K562 (cell line): ENCODE results near the gene DYNC2I2. TPM values are rescaled to one million over a fixed set of nuclear protein-coding genes. Genes with fewer than 3 reads are reported as not detected.

Experiments
- MAFG ChIP-seq: fragments of 450-650 bp; conservative IDR thresholded peaks from 2 replicates; pipeline ENCODE4 v1.6.1; 2016; ENCODE audit warnings: missing genetic modification characterization, missing compliant biosample characterization
- TGIF2 ChIP-seq: sonication (generic); formaldehyde crosslinking; IDR thresholded peaks from 2 replicates; pipeline ENCODE4 v1.8.1; 2022; ENCODE audit warnings: mild to moderate bottlenecking, missing genetic modification reagents, moderate library complexity
- polyA plus RNA-seq, 8 experiments: library from polyadenylated mRNA; depleted of rRNA in 4 of 8; stranded (reverse) in 5 of 8; unstranded in 3 of 8; fragments of >200 nt; fragmentation: Nextera tagmentation in 2 of 8; fragmentation: Illumina TruSeq in 1 of 8; extraction: Ambion mirVana in 2 of 8; extraction: Trizol in 1 of 8; gene quantifications; 2 replicates each; pipeline versions ENCODE4 v1.2.1 to v1.2.3, GENCODE V29; 2011 to 2014; ENCODE audit warnings: inconsistent platforms in 1 of 8, missing spikeins in 1 of 8
- total RNA-seq, 7 experiments: library from RNA; depleted of rRNA in 6 of 7; stranded (reverse); fragments of >200 nt in 6 of 7; fragmentation: Illumina TruSeq in 2 of 7; extraction: Trizol in 2 of 7; gene quantifications; 2 replicates each; pipeline versions ENCODE4 v1.2.1 to v1.2.3, GENCODE V29; 2011 to 2021; ENCODE audit warnings: low replicate concordance in 1 of 7
- TF ChIP-seq, protein P1 (sequence below), 2 experiments: fragments of 450-650 bp; formaldehyde crosslinking in 1 of 2; IDR thresholded peaks; 2 replicates each; pipeline versions ENCODE4 v1.4.0 to v1.6.1; 2014 to 2020; ENCODE audit warnings: mild to moderate bottlenecking in 2 of 2, borderline replicate concordance in 1 of 2, low read depth in 1 of 2

Gene DYNC2I2
- total and polyA plus RNA-seq, 9 of the 15 experiments (the other 6 are each of a cell fraction or from before 2014, with no cell fraction given) = 1.5 to 249 (median 70.0) TPM

DNA sequence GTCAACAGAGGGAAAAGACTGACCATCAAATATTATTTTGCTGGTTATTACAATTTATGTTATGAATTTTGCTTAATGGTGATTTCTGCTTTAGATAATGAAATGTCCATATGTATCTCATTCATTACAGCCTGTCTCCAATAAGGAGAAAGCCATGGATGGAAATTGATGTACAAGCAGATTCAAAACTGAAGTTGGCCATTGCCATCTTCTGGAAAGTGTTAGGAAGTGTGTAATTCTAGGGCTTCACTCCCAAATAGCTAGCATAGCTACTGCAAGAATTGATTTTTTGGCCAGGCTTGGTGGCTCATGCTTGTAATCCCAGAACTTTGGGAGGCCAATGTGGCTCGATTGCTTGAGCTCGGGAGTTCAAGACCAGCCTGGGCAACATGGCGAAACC is 45.8 kb downstream of the DYNC2I2 start (continued):
- TF ChIP-seq, protein P1, sequence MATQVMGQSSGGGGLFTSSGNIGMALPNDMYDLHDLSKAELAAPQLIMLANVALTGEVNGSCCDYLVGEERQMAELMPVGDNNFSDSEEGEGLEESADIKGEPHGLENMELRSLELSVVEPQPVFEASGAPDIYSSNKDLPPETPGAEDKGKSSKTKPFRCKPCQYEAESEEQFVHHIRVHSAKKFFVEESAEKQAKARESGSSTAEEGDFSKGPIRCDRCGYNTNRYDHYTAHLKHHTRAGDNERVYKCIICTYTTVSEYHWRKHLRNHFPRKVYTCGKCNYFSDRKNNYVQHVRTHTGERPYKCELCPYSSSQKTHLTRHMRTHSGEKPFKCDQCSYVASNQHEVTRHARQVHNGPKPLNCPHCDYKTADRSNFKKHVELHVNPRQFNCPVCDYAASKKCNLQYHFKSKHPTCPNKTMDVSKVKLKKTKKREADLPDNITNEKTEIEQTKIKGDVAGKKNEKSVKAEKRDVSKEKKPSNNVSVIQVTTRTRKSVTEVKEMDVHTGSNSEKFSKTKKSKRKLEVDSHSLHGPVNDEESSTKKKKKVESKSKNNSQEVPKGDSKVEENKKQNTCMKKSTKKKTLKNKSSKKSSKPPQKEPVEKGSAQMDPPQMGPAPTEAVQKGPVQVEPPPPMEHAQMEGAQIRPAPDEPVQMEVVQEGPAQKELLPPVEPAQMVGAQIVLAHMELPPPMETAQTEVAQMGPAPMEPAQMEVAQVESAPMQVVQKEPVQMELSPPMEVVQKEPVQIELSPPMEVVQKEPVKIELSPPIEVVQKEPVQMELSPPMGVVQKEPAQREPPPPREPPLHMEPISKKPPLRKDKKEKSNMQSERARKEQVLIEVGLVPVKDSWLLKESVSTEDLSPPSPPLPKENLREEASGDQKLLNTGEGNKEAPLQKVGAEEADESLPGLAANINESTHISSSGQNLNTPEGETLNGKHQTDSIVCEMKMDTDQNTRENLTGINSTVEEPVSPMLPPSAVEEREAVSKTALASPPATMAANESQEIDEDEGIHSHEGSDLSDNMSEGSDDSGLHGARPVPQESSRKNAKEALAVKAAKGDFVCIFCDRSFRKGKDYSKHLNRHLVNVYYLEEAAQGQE (IDR thresholded peaks at IDR 0.05; ENCODE audit: borderline replicate concordance) = peak; percentile 54; the same call in 1 of the 2 replicates
- TF ChIP-seq, protein P1 (CRISPR knock-in tag; IDR thresholded peaks at IDR 0.05; ENCODE audit: low read depth) = no peak
- TF ChIP-seq TGIF2 (CRISPR knock-in tag) = no peak
- TF ChIP-seq MAFG (tag) = peak; percentile 50
